GM21717 (cell line): ENCODE measurements around the gene FIG4.
"Not testable (repeated sequence)": the region's sequence is repeated elsewhere in the genome, so short reads cannot be mapped to it uniquely, and the experiment has no call there.

Experiments
- ATAC-seq: cut with Tn5 transposase; IDR thresholded peaks from one replicate; pipeline ENCODE4 v1.9.1; 2021; ENCODE audit warnings: mild to moderate bottlenecking, moderate library complexity; ENCODE audit not compliant: unreplicated experiment

FIG4 gene

DNA sequence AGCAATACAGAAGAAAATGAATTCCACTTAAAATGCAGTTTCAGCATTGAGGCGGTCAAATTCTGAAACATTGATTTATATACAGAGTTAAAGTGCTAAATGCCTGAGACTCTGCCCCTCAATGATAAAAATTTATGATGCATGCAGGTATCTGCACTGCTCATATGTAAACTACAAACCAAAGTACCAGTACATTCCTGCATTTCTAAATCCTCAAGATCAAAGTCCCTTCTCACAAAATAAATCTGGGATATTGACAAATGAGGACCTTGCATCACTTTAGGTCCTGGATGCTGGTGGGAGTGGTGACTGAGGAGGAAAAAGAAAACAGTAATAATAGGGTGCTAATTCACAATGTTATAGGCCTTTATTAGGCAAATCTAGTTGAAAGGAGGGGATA, 101.9 kb downstream of the FIG4 start:
- ATAC-seq = no peak

DNA sequence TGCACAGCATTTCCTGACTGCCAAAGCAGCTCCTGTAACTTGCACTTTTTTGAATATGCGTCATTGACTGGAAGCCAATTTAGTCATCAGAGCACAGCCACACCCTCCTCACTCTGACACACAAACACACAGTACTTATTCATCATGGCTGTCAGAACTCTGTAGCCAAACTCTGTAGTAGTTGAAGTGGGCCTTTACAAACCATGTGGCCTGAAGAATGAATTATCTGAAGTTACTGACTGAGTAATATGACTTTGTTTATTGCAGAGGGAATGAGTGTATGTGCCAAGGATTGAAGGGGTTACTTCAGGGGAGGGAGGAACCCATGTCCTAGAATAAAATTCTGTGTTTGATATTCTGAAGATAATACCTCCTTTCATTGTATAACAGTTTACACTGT, 102.7 kb downstream of the FIG4 start:
- no peak for ATAC-seq

DNA sequence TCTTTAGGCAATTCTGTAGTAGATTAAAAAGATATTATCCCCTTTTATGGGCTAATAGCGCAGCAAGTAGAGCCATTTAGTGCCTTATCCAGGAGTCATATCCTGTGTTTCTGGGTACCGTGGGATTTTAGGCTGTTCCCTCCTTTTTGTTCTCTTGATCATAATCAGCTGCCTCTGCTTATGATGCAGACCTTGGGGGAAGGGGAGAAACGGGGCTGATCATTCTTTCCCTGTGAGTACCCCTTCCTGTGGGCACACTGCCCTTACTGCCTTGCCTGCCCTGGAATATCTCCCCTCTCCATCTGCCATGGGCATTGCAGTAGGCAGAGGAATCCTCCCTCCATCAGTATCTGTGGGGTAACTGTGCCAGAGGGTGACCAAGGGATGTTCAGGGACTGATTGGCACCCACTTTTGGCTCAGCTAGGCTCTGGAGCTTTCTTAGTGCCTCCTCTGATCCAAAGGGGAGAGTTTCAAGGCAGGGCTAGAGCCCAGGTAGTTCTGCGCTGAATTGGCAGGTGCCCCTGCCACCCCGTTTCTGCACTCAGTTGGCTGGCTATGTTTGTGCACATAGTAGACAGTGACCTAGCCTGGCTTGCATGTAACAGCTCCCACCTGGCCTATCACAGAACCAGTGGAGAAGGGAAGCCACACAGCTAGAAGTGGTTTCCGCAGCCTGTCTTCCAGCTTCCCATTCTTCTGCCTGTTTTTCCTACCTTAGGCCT, 103.3 kb downstream of the FIG4 start:
- peak; percentile 50 for ATAC-seq

DNA sequence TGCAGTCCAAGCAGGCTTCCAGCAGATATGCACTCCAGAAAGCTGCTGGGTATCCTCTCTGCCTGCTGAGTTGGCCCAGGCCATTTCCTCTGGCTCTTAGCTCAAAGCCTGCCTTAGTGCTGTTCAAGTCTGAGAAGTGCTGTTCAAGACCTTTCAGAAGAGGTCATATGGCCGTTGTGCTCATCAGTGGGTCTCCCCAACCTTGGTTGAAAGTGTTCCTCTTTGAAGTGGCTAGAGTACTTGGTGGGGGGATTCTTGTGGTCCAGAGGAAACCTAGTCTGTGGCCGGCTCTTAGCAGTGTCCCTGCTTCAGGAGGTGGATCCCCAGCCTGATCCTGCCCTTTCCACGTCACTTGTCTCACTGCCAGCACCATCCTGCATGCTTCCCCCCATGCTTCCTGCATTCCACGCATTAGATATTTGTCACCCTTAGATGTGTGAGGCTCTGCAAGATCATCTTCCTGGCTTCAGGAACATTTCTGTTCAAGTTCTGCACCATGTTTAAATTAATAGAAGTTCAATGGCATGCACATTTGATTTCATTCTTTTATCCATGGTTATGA, 105.0 kb downstream of the FIG4 start:
- no peak for ATAC-seq

DNA sequence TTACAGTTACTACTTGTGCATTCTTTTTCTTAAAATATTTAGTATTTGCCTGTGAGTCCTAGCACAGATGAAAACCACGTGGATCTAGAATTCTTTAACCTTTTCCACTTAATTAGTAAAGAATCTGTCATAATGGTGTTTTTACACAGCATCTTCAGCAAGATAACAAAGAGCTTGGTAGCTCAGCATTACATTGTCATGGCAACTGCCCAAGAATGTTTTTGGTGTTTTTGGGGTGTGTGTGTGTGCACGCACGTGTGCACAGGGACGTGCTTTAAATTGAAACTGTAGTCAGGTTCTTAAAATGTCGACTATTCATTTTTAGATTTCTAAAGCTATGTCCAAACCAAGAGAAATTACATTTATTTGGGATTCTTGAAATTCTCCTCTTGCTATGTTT, 108.0 kb downstream of the FIG4 start:
- no peak for ATAC-seq

DNA sequence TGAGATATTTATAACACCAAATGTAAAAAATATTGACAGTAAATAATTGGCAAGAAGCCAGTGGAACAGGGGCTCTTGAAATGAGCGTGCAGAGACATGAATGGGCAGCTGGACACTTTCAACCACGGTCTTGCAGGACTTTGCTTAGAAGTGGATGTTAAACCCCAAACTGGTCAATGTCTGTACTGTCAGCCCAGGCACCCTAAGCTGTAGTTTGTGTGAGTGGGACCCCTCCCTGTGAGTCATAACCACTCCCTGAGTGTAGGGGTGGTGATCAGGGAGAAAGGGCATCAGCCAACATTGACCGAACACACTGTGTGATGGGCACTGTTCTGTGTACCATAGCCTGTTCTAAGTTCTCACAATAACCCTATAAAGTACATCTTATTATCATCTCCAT, 108.6 kb downstream of the FIG4 start:
- no peak for ATAC-seq

DNA sequence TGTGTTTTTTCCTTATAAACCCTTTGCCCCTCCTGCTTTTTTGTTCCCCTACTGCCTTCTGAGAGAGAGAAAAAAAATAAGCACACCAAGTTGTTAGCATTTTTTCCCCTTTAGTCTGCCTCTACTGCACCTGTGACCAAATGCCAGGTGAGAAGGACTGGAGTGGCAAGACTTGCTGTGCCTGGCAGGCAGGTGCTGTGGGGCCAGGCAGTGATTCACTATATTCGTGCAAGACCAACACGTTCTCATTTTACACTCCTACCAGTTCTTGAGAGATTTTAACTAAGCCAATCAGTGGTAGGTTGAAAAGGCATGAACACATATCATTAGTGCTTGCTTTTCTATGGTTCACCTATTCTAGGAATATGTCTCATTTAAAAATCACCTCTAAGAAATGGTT, 109.7 kb downstream of the FIG4 start:
- ATAC-seq = no peak

DNA sequence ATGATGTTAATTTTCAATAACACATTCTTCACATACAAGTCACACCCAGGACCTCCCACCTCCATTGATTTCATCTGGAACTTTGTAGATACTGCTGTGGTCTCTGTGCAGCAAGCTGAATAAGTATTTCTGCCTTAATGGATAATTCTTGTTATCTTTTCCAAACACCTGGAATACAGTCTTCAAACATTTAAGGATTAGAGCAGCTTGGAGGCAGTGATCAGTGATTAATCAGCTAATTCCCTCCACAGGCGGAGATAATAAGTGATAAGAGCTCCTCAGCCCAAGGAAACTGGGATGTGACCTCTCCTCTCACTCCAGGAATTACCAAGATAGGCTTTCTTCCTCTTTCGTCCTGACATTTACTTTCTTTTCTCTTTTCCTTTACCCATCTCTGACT, 110.7 kb downstream of the FIG4 start:
- ATAC-seq = no peak

DNA sequence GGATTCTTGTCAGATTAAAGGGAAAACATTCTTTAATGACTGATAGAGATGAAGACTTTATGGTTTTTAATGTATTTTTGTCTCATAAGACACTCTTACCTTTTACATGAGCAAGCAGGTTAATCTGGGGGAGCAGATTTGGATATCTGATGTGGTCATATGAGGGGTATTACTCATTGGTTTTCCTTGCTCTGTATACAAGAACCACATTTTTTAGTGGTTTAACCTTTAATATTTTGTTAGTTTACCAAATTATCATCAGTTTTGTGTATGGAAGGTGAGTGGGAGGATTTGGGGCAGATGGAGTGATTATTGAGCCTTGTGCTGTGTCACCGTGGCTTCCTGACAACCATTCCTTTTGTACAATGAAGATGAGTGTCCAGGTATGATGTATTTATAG, 112.9 kb downstream of the FIG4 start:
- no peak for ATAC-seq

DNA sequence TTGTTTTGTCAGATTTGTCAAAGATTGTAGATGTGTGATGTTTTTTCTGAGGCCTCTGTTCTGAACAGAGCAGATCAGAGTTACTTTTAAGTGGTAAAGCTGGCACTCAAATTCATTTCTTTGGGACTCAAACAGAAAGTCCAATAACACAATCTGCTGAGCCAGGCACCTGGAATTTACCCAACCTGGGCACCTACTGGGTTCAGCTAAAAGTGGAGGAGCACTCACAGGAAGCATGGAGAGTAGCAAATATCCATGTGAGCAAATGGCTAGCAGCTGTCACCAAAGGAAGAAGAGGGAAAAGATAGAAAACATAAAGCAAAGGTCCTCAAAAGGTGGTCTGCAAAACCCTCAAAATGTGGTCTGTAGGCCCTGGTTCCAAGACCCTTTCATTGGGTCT, 116.8 kb downstream of the FIG4 start:
- ATAC-seq = no peak

DNA sequence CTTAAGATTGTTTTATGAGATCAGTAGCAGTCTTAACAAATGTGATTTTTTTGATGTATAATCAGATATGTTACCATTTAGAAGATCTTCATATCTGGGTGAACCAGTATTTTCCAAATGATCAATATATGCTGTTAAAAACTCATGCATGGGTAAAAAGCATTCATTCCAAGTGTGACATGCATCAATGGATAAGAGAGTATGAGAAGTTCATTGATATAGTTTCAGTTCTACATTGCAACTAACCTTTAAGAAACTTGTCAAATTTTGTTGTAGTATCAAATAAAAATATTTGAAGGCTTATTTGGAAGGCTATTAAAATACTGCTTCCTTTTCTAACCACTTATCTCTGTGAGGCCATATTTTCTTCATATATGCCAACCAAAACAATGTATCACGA, 117.7 kb downstream of the FIG4 start:
- no peak for ATAC-seq

DNA sequence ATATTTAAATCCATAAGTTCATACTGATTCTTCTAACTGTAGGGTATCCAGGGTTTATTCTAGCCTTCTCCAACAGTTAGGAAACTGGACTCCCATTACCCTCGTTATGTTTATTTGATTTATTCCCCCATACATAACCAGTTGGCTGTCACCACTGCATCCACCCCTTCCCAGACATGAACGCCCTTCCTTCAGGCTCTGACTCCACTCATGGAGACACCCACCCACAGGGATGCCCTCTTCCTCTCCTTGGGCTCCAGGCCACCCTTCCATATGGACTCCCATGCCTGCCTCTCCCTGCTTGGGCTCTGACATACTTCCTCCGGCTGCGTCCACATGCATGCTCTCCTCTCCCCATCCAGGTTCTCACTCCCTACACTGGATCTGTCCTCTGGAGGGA, 124.0 kb downstream of the FIG4 start:
- no peak for ATAC-seq

DNA sequence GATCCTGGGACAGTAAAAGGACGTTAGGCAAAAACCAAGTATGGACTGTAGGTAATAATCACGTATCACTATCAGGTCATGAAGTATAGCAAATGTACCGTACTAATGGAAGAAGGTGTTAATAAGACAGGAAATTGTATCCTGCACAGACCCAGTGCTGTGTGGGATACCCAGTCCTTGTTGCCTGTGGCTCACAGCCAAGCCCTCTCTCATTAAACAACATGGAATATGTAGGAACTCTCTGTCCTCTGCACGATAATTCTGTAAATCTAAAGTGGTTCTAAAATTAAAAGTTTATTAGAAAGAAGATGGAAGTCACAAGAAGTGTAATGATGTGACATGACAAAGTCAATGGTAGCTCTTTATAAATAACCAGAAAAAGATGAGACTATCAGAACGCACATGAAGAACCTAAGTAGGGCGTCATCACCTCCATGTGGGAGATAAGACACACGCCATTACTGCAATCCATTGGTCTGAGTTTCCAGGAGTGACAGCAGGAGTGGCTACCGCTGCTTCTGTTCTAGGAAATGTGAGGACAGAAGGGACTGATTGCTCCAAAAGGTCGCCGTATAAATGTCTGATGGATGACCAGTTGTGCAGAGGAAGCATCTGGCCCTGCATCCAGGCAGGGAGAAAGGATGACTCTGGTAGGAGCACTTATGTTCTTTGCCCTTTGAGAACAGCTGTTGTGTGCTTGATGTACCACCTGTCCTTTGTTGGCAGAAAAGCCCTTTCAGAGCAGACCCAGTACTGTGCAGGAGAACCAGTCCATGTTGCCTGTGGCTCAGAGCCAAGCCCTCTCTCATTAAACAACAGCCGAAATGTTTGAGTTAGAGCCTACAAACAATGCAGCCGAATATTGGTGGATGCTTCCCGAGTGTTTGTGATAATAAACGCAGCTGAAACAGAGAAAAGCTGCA, 125.6 kb downstream of the FIG4 start:
- no peak for ATAC-seq

DNA sequence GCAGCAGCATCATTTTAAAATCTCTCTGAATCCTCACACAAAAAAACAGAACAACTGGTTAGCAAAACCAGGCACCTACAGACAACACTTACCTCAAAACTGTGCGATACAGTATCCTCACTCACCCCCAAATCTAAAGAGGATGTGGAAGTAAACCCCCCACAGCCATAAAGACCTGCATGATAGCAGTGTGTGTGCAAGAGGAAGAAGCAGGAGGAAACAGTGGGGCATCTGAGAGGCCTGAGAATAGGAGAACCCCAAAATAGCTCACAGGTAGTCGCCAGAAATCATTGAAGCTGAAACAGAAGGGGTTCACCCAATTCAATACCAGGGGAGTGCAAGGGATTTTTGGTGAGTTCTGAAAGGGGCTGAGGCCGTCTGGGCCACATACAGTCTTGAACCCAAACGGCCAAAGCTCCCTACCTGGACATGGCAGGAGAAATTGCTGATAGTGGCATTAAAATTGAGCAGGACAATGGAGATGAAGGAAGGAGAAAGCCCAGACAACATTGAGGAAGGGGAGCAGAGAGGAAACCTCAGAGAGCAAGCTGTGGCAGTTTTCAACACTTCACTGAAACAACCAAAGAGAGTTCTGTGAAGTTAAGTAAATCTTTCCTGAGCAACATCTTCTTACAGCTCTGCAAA, 129.7 kb downstream of the FIG4 start:
- ATAC-seq = peak; percentile 66

DNA sequence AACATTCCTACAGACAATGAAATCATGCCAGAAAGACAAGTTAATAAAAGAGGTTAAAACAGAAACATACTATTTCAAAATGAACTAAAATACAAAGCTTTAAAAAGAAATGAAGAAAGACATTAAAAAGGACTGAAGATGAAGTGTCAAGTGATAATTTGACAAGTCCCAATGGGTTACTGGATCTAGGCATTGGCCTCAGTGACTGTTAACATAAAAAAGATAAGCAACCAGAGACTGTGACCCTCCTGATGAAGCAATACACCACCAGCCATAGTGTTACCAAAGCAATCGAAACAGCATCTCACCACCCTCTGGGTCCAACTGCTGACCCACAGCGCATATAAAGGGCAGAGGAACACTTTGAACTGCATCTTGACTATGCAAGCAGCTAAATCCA, 130.3 kb downstream of the FIG4 start:
- no peak for ATAC-seq

DNA sequence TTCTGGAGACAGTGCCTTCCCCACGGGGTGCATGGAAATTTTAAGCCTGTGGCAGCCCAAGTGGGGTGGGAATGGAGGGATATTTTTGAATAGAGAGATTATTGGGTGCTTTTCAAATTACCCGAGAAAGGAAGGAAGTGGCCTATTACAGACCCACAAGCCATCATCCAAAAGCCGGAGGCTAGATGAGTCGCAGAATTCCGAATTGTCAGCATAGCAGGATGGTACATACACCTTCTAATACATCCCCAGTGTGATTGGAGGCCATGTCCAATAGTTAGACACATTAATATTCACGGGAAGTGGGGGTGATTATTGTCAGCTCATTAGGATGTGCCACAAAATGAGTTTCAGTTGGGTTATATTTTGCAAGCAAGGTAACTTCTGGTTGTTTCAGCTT, 133.0 kb downstream of the FIG4 start:
- no peak for ATAC-seq

DNA sequence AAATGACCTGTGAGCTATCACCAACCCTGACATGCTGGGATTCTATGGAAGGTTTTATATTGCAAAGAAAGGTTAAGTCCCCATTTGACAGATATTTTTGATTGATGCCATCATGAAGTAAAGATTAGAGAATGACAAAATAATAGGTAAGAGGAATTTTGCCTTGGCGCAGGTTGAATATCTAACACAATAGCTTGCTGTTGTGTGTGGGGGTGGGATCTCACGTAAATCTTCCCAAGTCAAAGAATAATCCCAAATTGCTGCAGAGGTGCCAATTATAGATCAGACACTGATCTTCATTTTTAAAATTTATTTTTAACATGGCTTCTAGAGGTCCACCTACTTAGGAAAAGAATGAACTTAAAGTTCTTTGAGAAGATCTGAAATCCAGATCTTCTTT, 135.5 kb downstream of the FIG4 start:
- no peak for ATAC-seq

DNA sequence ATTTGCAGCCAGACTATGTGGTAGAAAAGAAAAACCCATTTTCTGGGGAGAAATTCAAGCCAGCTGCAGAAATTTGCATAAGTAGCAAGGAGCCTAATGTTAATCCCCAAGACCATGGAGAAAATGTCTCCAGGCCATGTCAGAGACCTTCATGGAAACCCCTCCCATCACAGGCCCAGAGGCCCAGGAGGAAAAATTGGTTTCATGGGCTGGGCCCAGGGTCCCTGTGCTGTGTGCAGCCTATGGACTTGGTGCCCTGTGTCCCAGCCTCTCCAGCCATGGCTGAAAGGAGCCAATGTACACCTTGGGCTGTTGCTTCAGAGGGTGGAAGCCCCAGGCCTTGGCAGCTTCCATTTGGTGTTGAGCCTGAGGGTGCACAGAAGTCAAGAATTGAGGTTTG, 140.3 kb downstream of the FIG4 start:
- ATAC-seq = not testable (repeated sequence)

DNA sequence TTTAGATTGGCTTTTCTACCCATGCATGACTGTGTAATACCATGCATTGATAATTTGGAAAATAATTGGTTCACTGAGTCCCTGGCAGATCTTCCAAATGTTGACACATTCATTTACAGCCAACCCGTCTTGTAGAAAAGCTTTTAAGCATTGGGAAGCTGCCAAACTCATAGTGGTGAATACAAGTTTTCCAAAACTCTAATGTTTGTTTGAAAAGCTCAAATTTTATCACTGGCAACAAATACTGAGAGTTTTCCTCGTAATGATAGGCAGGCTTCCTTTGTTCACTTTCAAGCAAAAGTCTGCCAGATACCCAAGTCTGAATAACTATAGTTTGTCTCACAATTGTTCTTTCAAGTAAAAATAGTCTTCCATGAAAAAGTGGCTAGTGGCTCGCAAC, 143.0 kb downstream of the FIG4 start:
- ATAC-seq = no peak

DNA sequence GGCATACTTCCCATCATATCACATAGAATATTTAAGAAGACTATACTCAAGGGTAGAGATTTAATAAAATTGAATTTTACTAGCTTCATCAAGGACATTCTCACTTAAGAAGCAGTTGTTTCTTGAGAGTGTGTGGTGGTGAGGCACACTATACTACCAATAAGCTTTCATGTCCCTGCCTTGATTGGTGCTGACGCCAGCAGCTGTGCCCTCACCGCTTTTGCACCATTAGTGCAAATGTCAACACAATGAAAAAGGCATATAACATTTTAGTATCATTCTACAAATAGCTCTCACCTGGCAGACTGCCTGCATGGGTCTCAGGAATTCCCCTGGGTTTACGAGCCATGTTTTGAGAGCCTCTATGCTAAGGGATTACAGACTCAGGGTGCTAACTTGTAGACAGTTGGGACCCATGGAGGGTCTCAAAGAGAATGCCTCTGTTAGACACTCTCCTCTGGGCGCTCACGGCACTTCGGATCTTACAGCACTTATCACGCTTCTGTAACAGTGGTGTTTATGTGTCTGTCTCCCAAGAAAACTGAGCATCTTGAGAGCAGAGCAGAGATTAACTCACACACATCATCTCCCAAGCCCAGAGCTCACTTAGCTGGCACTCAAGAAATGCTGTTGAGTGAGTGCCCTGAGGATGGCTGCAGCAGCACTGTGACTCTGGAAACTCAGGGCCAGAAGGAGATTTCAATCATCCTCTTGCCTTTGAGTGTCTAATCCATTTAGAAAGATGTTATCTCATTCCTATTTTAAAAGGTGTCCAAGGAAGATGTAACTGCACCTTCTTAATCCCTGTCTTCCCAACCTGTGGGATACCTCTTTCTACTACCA, 143.7 kb downstream of the FIG4 start:
- no peak for ATAC-seq

DNA sequence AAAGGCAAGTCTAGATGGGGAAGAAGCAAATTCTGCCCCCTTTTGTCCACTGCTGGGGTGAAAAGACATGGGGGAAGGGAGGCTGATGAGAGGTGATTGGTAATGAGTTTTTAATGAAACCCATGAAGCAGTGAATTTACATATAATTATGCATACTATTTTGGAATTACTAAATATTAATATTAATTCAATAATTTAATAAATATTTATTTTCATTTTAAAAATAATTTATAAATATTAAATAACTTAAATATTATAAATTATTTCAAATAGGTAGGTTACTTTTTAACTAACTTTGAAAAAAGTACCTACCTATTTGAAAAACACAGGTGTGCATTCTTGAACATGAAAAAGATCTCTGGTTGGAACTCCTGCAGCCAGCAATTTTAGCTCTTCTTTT, 148.9 kb downstream of the FIG4 start:
- ATAC-seq = no peak
